HFFc6 (cell line): ENCODE results near the gene POLR1G. TPM values are rescaled to one million over a fixed set of nuclear protein-coding genes. Genes with fewer than 3 reads are reported as not detected.
"Not testable (repeated sequence)": the region's sequence is repeated elsewhere in the genome, so short reads cannot be mapped to it uniquely, and the experiment has no call there.

ENCODE experiments used
- DNase-seq: peaks from one replicate; pipeline ENCODE4 v3.0.0-alpha.2; 2018
- H3K27ac Mint-ChIP-seq: 2 replicates; pipeline ENCODE4 v1.8.0; 2020; ENCODE audit warnings: mild to moderate bottlenecking, mixed read lengths
- H3K27me3 Mint-ChIP-seq: 2 replicates; pipeline ENCODE4 v1.8.0; 2021; ENCODE audit warnings: mild to moderate bottlenecking, moderate library complexity, mixed read lengths; ENCODE audit not compliant: insufficient read depth
- H3K36me3 Mint-ChIP-seq: 2 replicates; pipeline ENCODE4 v1.8.0; 2021; ENCODE audit warnings: low read depth, mixed read lengths
- H3K4me1 Mint-ChIP-seq: 2 replicates; pipeline ENCODE4 v1.8.0; 2020; ENCODE audit warnings: low read depth, mixed read lengths
- H3K4me3 Mint-ChIP-seq: 2 replicates; pipeline ENCODE4 v1.8.0; 2020; ENCODE audit warnings: mild to moderate bottlenecking, moderate library complexity, mixed read lengths
- H3K9me3 Mint-ChIP-seq: 2 replicates; pipeline ENCODE4 v1.8.0; 2020; ENCODE audit warnings: mild to moderate bottlenecking, mixed read lengths
- CTCF ChIP-seq: fragments of 200-600 bp; sonication (generic); IDR thresholded peaks from 2 replicates; pipeline ENCODE4 v1.5.0; 2021; ENCODE audit warnings: antibody characterized with exemption, mild to moderate bottlenecking
- total RNA-seq, 6 experiments: library from RNA; stranded (reverse); fragmentation: NEBNext Ultra II Directional; extraction: Animal tissue kit (Norgen Biotek cat#: 25700); gene quantifications; 2 replicates in 1 of 6; 3 replicates in 5 of 6; pipeline ENCODE4 v1.2.3, GENCODE V29; 2021

The POLR1G gene
- total RNA-seq, 6 experiments from 2014 or later = 13.7 to 25.8 (median 15.1) TPM

DNA sequence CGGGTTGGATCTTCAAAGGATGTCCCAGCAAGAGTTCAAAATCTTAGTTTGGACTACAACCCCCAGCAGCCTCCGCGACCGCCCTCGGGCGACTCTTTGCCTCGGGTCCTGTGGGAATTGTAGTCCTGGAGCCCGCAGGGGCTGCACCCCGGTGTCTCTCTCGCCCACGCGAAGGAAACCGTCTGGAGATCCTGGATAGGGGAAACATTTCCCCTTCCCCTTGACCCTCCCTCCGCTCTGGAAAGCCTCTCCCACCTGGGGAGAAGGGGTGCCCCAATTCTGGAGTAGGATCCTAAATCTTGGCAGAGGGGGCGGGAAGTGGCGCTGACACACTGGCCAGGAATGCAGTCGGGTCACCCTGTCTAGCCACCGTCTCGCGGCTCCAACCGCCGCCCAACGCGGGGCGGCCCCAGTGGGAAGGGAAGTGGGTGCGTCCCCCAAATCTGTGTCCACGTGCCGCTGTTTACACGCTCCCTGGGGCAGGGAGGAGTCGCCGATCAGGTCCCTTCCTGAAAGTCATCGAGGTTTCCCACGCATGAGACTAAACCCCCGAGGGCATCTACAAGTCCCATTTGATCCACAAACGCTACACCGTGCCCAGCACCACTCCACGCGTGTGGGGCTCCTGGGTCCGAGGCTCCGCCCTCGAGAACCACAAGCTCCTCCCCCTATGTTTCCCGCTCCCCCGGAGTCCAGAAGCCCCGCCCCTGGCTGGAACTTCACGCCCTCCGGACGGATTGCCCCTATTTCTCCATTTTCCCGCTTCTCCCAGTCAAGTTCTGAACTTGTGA, 814 bp upstream of the POLR1G start:
- peaks cover 20% of the 10 kb centered on the region for H3K36me3 Mint-ChIP-seq
- peaks cover 17% of the 10 kb centered on the region for H3K27me3 Mint-ChIP-seq
- TF ChIP-seq CTCF = no peak
- H3K9me3 Mint-ChIP-seq = no peaks in the 10 kb centered on the region
- H3K4me3 Mint-ChIP-seq = peak overlapping the region; percentile 97
- H3K4me1 Mint-ChIP-seq = peaks cover 65% of the 10 kb centered on the region
- H3K27ac Mint-ChIP-seq = peak overlapping the region; percentile 97
- DNase-seq = peak; percentile 87

DNA sequence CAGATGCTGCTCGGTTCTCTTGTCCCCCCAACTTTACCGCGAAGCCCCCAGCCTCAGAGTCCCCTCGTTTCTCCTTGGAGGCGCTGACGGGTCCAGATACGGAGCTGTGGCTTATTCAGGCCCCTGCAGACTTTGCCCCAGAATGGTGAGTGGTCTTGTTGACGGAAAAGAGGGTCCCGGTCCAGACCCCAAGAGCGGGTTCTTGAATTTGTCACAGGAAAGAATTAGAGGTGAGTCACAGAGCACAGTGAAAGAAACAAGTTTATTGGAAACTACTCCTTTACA, 589 bp downstream of the POLR1G start:
- H3K4me3 Mint-ChIP-seq = peak overlapping the region; percentile 97
- no peaks in the 10 kb centered on the region for H3K9me3 Mint-ChIP-seq
- no peak for DNase-seq
- peaks cover 61% of the 10 kb centered on the region for H3K4me1 Mint-ChIP-seq
- H3K27ac Mint-ChIP-seq = peak overlapping the region; percentile 97
- H3K36me3 Mint-ChIP-seq = peaks cover 28% of the 10 kb centered on the region
- TF ChIP-seq CTCF = no peak; the same call in 1 of the 2 replicates
- H3K27me3 Mint-ChIP-seq = peaks cover 17% of the 10 kb centered on the region

GRCh38 chr19:45407585-45407984, 1.1 kb downstream of the POLR1G start:
- peaks cover 32% of the 10 kb centered on the region for H3K36me3 Mint-ChIP-seq
- peak overlapping the region; percentile 97 for H3K4me3 Mint-ChIP-seq
- peaks cover 57% of the 10 kb centered on the region for H3K4me1 Mint-ChIP-seq
- H3K9me3 Mint-ChIP-seq, DNase-seq: not testable (repeated sequence)
- H3K27ac Mint-ChIP-seq = peak overlapping the region; percentile 50; the same call in 1 of the 2 replicates
- peaks cover 18% of the 10 kb centered on the region for H3K27me3 Mint-ChIP-seq

GRCh38 chr19:45408121-45408520, 1.7 kb downstream of the POLR1G start:
- H3K4me1 Mint-ChIP-seq = peaks cover 51% of the 10 kb centered on the region
- H3K27ac Mint-ChIP-seq = peak overlapping the region; percentile 50
- H3K36me3 Mint-ChIP-seq = peaks cover 37% of the 10 kb centered on the region
- H3K9me3 Mint-ChIP-seq = no peaks in the 10 kb centered on the region
- TF ChIP-seq CTCF = no peak
- peaks cover 18% of the 10 kb centered on the region for H3K27me3 Mint-ChIP-seq
- H3K4me3 Mint-ChIP-seq = peak overlapping the region; percentile 97
- DNase-seq = no peak

DNA sequence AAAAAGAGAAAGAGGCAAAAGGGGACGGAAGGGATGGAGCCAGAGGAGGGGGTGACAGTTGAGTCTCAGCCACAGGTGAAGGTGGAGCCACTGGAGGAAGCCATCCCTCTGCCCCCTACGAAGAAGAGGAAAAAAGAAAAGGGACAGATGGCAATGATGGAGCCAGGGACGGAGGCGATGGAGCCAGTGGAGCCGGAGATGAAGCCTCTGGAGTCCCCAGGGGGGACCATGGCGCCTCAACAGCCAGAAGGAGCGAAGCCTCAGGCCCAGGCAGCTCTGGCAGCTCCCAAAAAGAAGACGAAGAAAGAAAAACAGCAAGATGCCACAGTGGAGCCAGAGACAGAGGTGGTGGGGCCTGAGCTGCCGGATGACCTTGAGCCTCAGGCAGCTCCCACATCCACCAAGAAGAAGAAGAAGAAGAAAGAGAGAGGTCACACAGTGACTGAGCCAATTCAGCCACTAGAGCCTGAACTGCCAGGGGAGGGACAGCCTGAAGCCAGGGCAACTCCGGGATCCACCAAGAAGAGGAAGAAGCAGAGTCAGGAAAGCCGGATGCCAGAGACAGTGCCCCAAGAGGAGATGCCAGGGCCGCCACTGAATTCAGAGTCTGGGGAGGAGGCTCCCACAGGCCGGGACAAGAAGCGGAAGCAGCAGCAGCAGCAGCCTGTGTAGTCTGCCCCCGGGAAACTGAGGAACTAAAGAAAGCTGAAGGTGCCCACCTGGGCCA, 2.5 kb downstream of the POLR1G start:
- Mint-ChIP-seq H3K27me3 (peaks cover 16% of the 10 kb centered on the region), H3K4me1 (peaks cover 49% of the 10 kb centered on the region), H3K9me3 (no peaks in the 10 kb centered on the region), H3K4me3 (peak overlapping the region; percentile 10; the same call in 1 of the 2 replicates), H3K27ac (peak overlapping the region; percentile 50), H3K36me3 (peaks cover 46% of the 10 kb centered on the region)
- no peak for TF ChIP-seq CTCF
- no peak for DNase-seq

GRCh38 chr19:45409557-45409920, 3.1 kb downstream of the POLR1G start:
- no peak for DNase-seq
- H3K4me1 Mint-ChIP-seq = peaks cover 47% of the 10 kb centered on the region
- peaks cover 16% of the 10 kb centered on the region for H3K27me3 Mint-ChIP-seq
- H3K27ac Mint-ChIP-seq = no peak overlapping the region
- H3K4me3 Mint-ChIP-seq = no peak overlapping the region
- TF ChIP-seq CTCF = no peak
- H3K9me3 Mint-ChIP-seq = no peaks in the 10 kb centered on the region
- peaks cover 51% of the 10 kb centered on the region for H3K36me3 Mint-ChIP-seq

DNA sequence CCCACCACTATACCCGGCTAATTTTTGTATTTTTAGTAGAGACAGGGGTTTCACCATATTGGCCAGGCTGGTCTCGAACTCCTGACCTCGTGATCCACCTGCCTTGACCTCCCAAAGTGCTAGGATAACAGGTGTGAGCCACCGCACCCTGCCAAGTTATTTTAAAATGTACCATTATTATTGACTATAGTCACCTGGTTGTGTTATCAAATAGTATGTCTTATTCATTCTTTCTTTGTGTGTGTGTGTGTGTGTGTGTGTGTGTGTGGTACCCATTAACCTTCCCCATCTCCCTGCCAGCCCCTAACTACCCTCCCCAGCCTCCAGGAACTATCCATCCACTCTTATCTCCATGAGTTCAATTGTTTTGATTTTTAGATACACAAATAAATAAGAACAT, 3.9 kb downstream of the POLR1G start:
- DNase-seq, H3K9me3 Mint-ChIP-seq, H3K4me3 Mint-ChIP-seq: not testable (repeated sequence)
- Mint-ChIP-seq H3K27ac (peak overlapping the region; percentile 42; the same call in 1 of the 2 replicates), H3K27me3 (peaks cover 13% of the 10 kb centered on the region), H3K36me3 (peaks cover 54% of the 10 kb centered on the region), H3K4me1 (peaks cover 41% of the 10 kb centered on the region)
